Ascending aorta (tissue), 2 donors: ENCODE data around the gene PTPA. TPM values are rescaled to one million over a fixed set of nuclear protein-coding genes. Genes with fewer than 3 reads are reported as not detected.
"Not testable (repeated sequence)": the region's sequence is repeated elsewhere in the genome, so short reads cannot be mapped to it uniquely, and the experiment has no call there.

Experiments
- DNase-seq, 2 donors: peaks; one replicate each; pipeline ENCODE4 v3.0.0-alpha.2; 2019; ENCODE audit warnings: low spot score in 2 of 2
- H3K27ac ChIP-seq, 2 donors: fragments of 200-600 bp; sonication (generic); one replicate each; pipeline ENCODE4 v1.5.1; 2016 to 2017; ENCODE audit warnings: mild to moderate bottlenecking in 1 of 2
- H3K27me3 ChIP-seq: fragments of 200-600 bp; sonication (generic); one replicate; pipeline ENCODE4 v1.5.1; 2017
- H3K36me3 ChIP-seq, 2 donors: fragments of 200-600 bp; sonication (generic); one replicate each; pipeline ENCODE4 v1.5.1; 2016
- H3K4me1 ChIP-seq, 2 donors: fragments of 200-600 bp; sonication (generic); one replicate each; pipeline ENCODE4 v1.5.1; 2016 to 2017; ENCODE audit warnings: mild to moderate bottlenecking in 1 of 2
- H3K4me3 ChIP-seq, 2 donors: fragments of 200-600 bp; sonication (generic); one replicate each; pipeline ENCODE4 v1.5.1; 2016 to 2017; ENCODE audit warnings: mild to moderate bottlenecking in 1 of 2
- H3K9me3 ChIP-seq, 2 donors: fragments of 200-600 bp; sonication (generic); one replicate each; pipeline ENCODE4 v1.5.1; 2016
- intact Hi-C: fragments of 100-400 bp; cut with DNase I; formaldehyde crosslinking; loops from one replicate; pipeline ENCODE4 v1.15.1; 2023
- total RNA-seq: library from RNA; depleted of rRNA; stranded (reverse); fragments of >200 nt; gene quantifications from one replicate; pipeline ENCODE4 v1.1.0, GENCODE V29; 2016
- TF ChIP-seq, protein P1 (sequence below), 3 experiments: fragments of 200-600 bp in 2 of 3; fragments of 450-650 bp in 1 of 3; sonication (generic) in 2 of 3; IDR thresholded peaks; one replicate each; pipeline ENCODE4 v1.5.1; 2016 to 2019; ENCODE audit warnings: antibody characterized with exemption in 3 of 3, mild to moderate bottlenecking in 1 of 3, moderate library complexity in 1 of 3

The PTPA gene
- total RNA-seq, 1 donor from 2014 or later = 61.6 TPM

DNA sequence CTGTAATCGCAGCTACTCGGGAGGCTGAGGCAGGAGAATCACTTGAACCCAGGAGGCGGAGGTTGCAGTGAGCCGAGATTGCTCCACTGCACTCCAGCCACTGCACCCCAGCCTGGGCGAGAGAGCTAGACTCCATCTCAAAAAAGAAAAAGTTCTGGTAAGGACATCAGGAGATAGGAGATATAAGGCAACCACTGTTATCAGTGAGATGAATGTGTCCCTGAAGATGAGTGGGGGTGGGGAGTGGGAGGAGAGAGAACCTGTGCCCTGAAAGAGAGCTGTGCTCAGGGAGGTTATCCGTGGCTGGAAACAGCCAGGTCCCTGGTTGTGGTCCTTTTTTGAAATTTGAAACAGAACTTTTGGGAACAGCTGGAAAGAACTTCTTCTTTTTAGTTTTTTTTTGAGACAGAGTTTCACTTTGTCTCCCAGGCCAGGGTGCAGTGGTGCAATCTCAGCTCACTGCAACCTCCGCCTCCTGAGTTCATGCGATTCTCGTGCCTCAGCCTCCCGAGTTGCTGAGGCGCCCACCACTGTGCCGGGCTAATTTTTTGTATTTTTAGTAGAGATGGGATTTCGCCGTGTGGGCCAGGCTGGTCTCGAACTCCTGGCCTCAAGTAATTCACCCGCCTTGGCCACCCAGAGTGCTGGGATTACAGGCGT lies 2.6 kb downstream of the PTPA start:
- no peak for DNase-seq
- Histone ChIP-seq H3K27me3 (no peaks in the 10 kb centered on the region), H3K27ac (no peak overlapping the region), H3K4me1 (peaks cover 7 to 20% of the 10 kb centered on the region in 2 donors), H3K36me3 (no peaks in the 10 kb centered on the region), H3K9me3 (no peaks in the 10 kb centered on the region), H3K4me3 (no peak overlapping the region)
- TF ChIP-seq, protein P1, sequence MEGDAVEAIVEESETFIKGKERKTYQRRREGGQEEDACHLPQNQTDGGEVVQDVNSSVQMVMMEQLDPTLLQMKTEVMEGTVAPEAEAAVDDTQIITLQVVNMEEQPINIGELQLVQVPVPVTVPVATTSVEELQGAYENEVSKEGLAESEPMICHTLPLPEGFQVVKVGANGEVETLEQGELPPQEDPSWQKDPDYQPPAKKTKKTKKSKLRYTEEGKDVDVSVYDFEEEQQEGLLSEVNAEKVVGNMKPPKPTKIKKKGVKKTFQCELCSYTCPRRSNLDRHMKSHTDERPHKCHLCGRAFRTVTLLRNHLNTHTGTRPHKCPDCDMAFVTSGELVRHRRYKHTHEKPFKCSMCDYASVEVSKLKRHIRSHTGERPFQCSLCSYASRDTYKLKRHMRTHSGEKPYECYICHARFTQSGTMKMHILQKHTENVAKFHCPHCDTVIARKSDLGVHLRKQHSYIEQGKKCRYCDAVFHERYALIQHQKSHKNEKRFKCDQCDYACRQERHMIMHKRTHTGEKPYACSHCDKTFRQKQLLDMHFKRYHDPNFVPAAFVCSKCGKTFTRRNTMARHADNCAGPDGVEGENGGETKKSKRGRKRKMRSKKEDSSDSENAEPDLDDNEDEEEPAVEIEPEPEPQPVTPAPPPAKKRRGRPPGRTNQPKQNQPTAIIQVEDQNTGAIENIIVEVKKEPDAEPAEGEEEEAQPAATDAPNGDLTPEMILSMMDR (IDR thresholded peaks at IDR 0.05) = no peak
- intact Hi-C loops = no loop called here

DNA sequence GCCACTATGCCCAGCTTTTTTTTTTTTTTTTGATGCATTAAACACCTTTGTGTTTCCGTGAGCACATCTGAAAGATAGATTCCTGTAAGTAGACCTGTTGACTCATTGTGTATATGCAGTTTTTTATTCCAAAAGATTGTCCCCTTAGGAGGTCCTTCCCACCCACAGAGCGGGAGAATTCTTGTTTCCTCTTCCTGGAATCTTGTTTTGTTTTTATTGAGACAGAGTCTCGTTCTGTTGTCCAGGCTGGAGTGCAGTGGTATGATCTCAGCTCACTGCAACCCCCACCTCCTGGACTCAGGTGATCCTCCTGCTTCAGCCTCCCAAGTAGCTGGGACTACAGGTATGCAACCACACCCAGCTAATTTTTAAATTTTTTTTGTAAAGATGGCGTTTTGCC lies 7.6 kb downstream of the PTPA start:
- Histone ChIP-seq H3K4me1 (no peaks in the 10 kb centered on the region), H3K9me3 (no peaks in the 10 kb centered on the region), H3K27me3 (no peaks in the 10 kb centered on the region), H3K27ac (no peak overlapping the region), H3K4me3 (no peak overlapping the region), H3K36me3 (peaks cover 28 to 33% of the 10 kb centered on the region in 2 donors)
- intact Hi-C loops = no loop called here
- no peak for DNase-seq
- TF ChIP-seq, protein P1 (IDR thresholded peaks at IDR 0.05) = no peak

DNA sequence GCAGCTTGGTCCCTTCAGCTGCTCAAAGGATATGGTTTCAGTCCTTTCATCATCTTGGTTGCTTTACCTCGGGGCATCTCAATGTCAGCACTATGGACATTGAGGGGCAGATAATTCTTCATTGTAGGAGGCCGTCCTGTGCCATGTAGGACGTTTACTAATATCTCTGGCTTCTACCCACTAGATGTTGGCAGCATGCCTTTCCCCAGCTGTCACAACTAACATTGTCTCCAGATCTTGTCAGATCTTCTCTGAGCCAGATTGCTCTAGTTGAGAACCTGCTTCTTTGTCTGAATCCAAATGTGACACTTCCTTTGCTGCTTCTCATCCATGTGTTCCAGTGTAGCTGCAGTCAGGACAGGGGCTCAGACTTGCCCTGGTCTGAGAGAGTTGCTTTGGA lies 10.3 kb downstream of the PTPA start:
- no peaks in the 10 kb centered on the region for H3K4me1 ChIP-seq
- H3K27ac ChIP-seq = no peak overlapping the region
- H3K27me3 ChIP-seq = no peaks in the 10 kb centered on the region
- TF ChIP-seq, protein P1 (IDR thresholded peaks at IDR 0.05) = no peak
- H3K4me3 ChIP-seq = no peak overlapping the region
- H3K36me3 ChIP-seq = peaks cover 43 to 55% of the 10 kb centered on the region in 2 donors
- DNase-seq = no peak
- intact Hi-C loops = loop anchor here (5.0 kb wide), 1 partner anchor 676 kb away; no protein-coding TSS in a partner anchor
- H3K9me3 ChIP-seq = no peaks in the 10 kb centered on the region

DNA sequence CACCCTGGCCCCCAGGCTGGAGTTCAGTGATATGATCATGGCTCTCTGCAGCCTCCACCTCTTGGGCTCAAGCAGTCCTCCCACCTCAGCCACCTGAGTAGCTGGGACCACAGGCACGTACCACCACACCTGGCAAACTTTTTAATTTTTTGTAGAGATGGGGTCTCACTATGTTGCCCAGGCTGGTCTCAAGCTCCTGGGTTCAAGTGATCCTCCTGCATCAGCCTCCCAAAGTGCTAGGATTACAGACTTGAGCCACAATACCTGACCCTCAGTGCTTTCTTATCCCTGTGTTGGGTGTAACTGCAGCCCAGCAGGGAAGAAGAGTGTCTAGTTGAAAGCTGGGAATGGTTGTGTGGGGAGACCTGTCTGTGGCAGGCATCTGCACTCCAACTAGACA lies 10.9 kb downstream of the PTPA start:
- H3K4me1 ChIP-seq = no peaks in the 10 kb centered on the region
- no peaks in the 10 kb centered on the region for H3K9me3 ChIP-seq
- no peak for DNase-seq
- intact Hi-C loops = loop anchor here (5.0 kb wide), 1 partner anchor 675 kb away; no protein-coding TSS in a partner anchor
- H3K27me3 ChIP-seq = no peaks in the 10 kb centered on the region
- H3K36me3 ChIP-seq = peaks cover 43 to 60% of the 10 kb centered on the region in 2 donors
- TF ChIP-seq, protein P1 (IDR thresholded peaks at IDR 0.05) = no peak
- no peak overlapping the region for H3K27ac ChIP-seq
- no peak overlapping the region for H3K4me3 ChIP-seq

DNA sequence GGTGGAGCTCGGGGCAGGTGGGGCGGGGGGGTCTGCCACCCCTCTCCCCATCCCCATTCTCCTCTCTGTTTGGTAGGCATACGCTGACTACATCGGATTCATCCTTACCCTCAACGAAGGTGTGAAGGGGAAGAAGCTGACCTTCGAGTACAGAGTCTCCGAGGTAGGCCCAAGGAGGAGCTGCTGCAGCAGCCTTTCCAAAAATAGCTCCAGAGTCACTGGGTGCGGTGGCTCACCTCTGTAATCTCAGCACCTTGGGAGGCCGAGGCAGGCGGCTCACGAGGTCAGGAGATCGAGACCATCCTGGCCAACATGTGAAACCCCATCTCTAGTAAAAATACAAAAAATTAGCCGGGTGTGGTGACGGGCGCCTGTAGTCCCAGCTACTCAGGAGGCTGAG lies 11.8 kb downstream of the PTPA start:
- H3K4me3 ChIP-seq, H3K9me3 ChIP-seq, H3K27ac ChIP-seq, DNase-seq, H3K27me3 ChIP-seq, H3K4me1 ChIP-seq: not testable (repeated sequence)
- intact Hi-C loops = loop anchor here (5.0 kb wide), 1 partner anchor 674 kb away; no protein-coding TSS in a partner anchor
- H3K36me3 ChIP-seq = peaks cover 43 to 61% of the 10 kb centered on the region in 2 donors

DNA sequence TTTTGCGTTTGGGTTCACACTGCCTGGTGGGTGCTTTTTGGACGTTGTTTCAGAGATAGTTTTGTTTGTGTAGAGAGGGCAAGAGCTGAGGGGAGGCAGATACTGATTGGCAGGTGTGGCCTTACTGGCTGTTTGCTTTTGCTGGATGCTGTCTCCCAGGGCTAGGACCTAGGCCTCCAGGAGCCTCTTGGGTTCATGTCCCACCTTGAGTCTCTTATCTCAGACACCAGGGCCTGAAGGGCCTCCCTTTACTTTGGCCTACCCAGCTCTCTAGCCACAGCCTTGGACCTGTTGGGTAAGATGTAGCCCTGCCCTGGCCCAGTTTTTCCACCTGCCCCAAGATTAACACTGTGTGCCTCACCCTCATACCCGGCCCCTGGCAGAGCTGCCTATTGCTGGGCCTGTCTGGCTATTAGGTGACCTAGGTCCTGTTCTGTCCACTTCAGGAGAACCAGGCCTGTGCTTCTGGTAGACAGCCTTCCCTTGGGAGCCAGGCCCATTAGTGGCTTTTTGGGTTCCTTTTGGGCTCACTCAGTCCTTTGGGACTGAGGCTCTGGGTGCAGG lies 13.4 kb downstream of the PTPA start:
- TF ChIP-seq, protein P1 (IDR thresholded peaks at IDR 0.05) = no peak
- H3K4me3 ChIP-seq = no peak overlapping the region
- H3K36me3 ChIP-seq = peaks cover 48 to 69% of the 10 kb centered on the region in 2 donors
- intact Hi-C loops = loop anchor here (5.0 kb wide), 1 partner anchor 673 kb away; no protein-coding TSS in a partner anchor
- no peaks in the 10 kb centered on the region for H3K4me1 ChIP-seq
- H3K27ac ChIP-seq = no peak overlapping the region
- DNase-seq = no peak
- H3K9me3 ChIP-seq = no peaks in the 10 kb centered on the region
- H3K27me3 ChIP-seq = no peaks in the 10 kb centered on the region
